HG03045 (cell line): ENCODE data around the gene IL23R.

ENCODE experiments used
- ATAC-seq: cut with Tn5 transposase; IDR thresholded peaks from one replicate; pipeline ENCODE4 v1.9.1; 2021; ENCODE audit warnings: mild to moderate bottlenecking, moderate library complexity; ENCODE audit not compliant: unreplicated experiment

Gene IL23R

GRCh38 chr1:67228791-67229190 lies 62.5 kb downstream of the IL23R start:
- no peak for ATAC-seq

- no peak for ATAC-seq
Observed at GRCh38 chr1:67230539-67230938, 64.3 kb downstream of the IL23R start.

DNA sequence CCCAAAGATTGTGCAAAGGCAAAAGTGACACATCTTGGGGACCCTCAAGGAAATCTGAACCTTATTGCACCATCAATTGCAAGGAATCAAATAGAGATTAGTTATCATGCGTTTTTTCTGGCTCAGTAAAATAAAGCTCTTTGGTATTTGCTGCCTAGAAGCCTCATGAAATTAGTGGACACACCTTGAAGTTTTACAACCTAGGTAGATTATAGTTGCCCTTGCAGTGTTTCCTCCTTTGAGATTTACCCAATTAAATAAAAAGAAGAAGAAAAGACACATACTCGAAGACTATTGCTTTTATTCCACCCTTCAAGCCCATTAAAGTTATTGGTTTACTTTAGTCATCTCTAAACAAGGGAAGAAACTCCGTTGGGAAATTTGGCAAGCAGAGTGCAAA lies 70.0 kb downstream of the IL23R start:
- no peak for ATAC-seq

- ATAC-seq: no peak
Observed at GRCh38 chr1:67239738-67240137, 73.5 kb downstream of the IL23R start.

DNA sequence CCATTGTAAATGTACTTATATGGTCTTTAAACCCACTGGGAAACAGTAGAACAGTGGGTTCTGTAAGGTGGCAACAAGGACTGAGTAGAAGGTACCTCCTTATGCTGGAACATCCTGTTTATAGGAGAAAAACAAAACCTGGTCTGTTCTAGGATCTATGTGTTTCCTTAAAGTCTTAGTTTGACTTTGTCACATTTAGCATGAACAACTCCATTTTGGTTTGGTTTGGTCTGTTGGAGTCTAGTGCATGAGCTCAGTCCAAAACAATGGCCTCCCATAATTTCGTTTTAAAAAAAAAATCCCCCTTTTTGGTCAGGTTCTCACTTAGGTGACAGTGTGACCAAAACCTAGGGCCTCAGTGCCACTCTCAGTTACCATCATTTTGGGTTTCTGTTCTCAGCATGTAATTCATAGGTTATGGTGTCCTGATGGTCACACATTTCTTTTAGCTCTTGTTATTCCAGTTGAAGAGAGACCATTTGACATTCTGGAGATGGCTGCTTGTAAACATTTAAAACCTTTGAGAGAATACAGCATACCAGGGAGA lies 75.0 kb downstream of the IL23R start:
- no peak for ATAC-seq

- no peak for ATAC-seq
Observed at GRCh38 chr1:67242016-67242415, 75.8 kb downstream of the IL23R start.

DNA sequence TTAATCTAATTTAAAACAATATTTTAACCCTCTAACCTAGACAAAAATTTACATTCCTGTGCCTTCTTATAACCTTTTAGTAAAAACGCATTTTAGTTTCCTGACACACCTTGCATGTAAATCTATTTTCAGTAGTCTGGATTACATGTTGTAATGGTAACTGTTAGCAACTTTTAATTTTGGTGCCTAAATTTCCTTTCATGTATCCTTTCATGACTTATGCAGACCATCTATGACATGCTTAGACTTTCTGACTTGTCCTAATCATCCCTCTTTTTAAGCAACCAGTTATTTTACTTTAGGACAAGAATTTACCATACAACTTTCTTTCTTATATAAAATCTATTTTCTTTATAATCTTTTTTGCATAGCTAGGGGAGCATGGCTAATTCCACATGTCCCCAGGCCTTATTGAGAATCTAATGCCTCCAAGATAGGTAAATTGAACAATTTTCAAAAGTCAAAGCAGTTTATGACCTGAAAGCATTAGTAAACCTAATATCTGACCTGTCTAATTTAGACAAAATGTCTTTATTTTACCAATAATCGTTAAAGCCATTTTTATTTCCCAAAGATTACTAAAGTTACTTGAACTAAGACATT lies 83.9 kb downstream of the IL23R start:
- no peak for ATAC-seq

DNA sequence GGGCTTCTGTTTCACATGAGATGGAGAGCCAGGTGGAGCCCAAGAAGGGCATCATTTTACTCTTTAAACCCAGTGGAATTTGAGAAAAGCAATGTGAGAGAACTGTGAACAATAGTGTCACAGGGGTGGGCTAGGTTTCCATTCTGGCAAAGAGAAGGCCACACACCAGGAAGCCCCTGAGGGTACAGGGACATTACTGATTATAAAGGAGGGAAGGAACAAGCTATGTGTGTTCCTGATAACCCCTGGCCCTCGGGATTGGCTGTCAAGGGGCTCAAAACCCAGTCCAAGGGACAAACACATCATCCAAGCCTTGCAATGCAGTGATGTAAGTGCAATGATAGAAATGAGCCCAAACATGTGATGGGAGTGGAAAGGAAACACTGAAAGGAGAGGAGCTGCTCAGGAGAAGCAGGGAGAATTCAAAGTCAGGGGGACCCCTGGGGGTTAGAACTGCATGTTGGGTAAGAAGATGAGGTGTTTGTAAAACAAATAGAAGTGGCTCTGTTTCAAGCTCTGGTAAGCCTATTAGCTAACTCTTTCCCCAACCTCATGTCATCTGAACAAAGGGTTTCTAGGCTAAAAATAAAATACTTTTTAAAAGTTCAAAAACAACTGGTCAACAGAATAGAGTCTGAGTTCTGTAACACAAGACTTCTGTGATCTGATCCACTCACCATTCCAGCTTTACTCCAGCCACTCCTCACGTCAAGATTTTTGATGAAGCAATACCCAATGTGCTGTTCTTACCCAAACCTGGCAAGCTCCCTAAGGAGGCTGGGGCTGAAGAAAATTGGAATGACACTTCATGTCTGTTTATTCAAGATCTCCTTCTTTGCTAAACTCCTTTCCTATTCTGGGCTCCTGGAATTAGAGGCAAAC lies 90.3 kb downstream of the IL23R start:
- ATAC-seq: no peak

DNA sequence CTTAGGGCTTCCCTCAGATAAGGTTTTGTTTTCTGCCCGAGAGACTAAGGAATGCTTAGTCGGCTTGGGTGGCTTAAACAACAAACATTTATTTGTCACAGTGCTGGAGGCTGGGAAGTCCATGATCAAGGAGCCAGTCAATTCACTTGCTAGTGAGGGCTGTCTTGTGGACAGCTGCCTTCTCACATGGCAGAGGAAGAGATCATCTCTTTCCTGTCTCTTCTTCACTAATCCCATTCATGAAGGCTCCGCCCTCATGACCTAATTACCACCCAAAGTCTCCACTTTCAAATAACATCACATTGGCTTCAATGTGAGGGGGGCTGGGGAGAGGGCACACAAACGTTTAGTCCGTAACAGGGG lies 90.9 kb downstream of the IL23R start:
- no peak for ATAC-seq

- ATAC-seq: no peak
Observed at GRCh38 chr1:67261680-67262079, 95.4 kb downstream of the IL23R start.

GRCh38 chr1:67262735-67263134 lies 96.5 kb downstream of the IL23R start:
- ATAC-seq: no peak

DNA sequence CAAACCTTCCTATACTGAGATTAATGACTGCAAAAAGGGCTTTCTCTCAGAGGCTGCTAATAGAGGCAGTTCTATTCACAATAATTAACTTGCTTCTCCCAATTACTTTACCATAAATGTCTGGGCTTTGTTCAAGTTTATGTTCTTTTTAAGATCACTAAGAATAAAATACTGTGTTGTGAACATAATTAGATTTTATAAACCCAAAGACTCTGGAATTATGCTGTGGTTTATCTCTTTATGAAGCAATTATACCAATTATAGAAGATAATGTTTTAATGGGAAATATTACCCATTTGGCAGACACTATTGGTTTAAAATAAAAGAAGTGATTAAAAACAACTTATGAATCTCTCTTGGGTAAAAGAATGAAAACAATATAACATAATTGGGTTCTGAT lies 97.9 kb downstream of the IL23R start:
- ATAC-seq: no peak

DNA sequence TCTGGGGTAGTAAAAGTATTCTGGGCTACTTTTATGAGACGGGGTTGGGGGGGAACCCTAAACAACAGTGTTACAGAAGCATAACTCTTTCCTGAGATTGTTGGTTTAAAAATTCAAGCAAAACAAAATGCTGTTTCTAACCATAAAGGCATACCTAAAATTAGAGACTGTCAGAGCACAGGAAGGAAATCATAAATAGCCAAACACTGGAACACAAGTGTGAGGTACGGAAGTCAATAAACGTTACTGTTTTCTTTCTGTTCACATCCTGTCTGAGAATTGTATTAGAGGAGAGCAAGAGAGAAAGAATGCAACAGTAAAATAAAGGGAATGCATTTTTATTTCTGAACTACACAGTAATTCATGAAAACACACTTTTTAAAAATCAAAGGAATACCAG lies 98.6 kb downstream of the IL23R start:
- ATAC-seq: no peak

- ATAC-seq: no peak
Observed at GRCh38 chr1:67269061-67269460, 102.8 kb downstream of the IL23R start.

DNA sequence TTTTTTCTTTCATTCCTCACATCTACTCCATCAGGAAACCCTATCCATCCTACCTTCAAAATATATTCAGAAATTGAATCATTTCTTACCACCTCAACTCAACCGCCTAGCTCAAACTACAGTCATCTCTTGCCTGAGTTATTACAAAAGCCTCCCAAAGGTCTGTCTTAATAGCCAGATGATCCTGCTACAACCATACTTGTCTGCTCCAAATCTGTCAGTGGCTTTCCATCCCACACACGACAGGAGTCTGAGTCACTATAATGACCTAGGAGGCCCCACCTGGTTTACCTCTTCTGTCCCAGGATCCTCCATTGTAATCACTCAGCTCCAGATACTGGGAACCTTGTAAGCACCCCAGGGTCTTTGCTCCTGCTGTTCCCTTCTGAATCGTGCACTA lies 104.3 kb downstream of the IL23R start:
- ATAC-seq: no peak

- ATAC-seq: no peak
Observed at GRCh38 chr1:67273591-67273990, 107.3 kb downstream of the IL23R start.

GRCh38 chr1:67274623-67275325 lies 108.5 kb downstream of the IL23R start:
- ATAC-seq: peak; percentile 79

- no peak for ATAC-seq
Observed at GRCh38 chr1:67280696-67281095, 114.4 kb downstream of the IL23R start.

DNA sequence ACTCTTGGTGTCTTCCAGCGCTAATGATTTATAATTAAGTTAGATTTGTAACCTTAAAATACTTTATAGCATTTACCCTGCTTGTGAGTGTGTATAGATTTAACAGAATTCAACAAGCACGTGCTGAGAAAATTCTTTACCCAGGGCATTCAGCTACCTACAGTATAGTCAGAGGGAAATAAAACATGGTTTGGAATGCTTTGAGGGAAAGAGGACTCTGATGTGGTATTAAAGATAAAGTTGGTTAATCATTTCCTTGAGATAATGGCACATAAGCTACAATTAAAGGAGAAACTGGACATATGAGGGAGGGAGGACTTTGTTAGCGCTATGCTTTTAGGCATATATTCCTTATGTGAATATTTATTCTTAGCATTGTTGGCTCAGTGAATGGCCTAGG lies 115.0 kb downstream of the IL23R start:
- no peak for ATAC-seq

DNA sequence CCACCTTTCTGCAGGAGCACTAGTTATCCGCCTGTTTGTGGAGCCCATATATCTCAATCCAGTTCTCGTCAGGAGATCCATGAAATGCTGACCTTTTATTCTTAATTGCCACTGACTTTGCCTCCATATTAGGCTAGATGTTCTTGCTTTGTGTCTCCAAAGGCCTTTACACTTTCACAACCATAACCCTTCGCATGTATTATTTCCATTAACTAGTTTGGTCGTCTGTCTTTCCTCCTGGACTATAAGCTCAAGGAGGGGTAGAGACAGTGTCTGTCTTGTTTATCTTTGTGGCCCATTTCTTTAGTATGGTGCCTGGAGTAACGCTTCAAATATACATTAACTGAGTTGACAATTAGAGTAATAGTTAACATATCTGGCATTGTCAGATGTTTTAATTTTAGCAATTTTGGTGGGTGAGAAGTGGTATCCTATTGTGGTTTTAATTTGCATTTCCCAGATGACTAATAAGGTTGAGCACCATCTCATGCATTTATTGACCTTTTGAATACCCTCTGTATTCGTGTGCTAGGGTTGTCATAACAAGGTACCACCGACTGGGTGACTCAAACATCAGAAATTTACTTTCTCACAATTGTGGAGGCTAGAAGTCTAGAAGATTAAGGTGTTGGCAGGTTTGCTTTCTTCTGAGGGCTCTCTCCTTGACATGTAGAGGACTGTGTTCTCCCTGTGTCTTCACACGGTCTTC lies 119.7 kb downstream of the IL23R start:
- ATAC-seq: peak; percentile 74

- ATAC-seq: no peak
Observed at GRCh38 chr1:67290236-67290635, 124.0 kb downstream of the IL23R start.
